IPS-18a (cell line): ENCODE results near the gene PRUNE2.
"Not testable (repeated sequence)": the region's sequence is repeated elsewhere in the genome, so short reads cannot be mapped to it uniquely, and the experiment has no call there.

Experiments used
- H3K27ac ChIP-seq: one replicate; pipeline ENCODE4 v1.5.1; 2013; ENCODE audit warnings: low read length
- H3K27me3 ChIP-seq: one replicate; pipeline ENCODE4 v1.6.1; 2013; ENCODE audit warnings: mild to moderate bottlenecking, low read length; ENCODE audit not compliant: control insufficient read depth, insufficient read depth
- H3K36me3 ChIP-seq: one replicate; pipeline ENCODE4 v1.6.1; 2013; ENCODE audit warnings: low read depth, low read length; ENCODE audit not compliant: control insufficient read depth
- H3K4me1 ChIP-seq: one replicate; pipeline ENCODE4 v1.6.1; 2013; ENCODE audit warnings: low read depth, low read length; ENCODE audit not compliant: control insufficient read depth
- H3K4me3 ChIP-seq: one replicate; pipeline ENCODE4 v1.5.1; 2013; ENCODE audit warnings: low read length
- H3K9ac ChIP-seq: one replicate; pipeline ENCODE4 v1.6.1; 2013; ENCODE audit warnings: mild to moderate bottlenecking, low read length, moderate library complexity
- H3K9me3 ChIP-seq: one replicate; pipeline ENCODE4 v1.6.1; 2013; ENCODE audit warnings: low read depth, low read length; ENCODE audit not compliant: control insufficient read depth

Gene PRUNE2

GRCh38 chr9:76600007-76600615, 305.8 kb downstream of the PRUNE2 start:
- no peaks in the 10 kb centered on the region for H3K9me3 ChIP-seq
- H3K9ac ChIP-seq: no peak overlapping the region
- H3K4me1 ChIP-seq: peaks cover 10% of the 10 kb centered on the region
- H3K27ac ChIP-seq: no peak overlapping the region
- no peak overlapping the region for H3K4me3 ChIP-seq
- H3K36me3 ChIP-seq: no peaks in the 10 kb centered on the region
- no peaks in the 10 kb centered on the region for H3K27me3 ChIP-seq

DNA sequence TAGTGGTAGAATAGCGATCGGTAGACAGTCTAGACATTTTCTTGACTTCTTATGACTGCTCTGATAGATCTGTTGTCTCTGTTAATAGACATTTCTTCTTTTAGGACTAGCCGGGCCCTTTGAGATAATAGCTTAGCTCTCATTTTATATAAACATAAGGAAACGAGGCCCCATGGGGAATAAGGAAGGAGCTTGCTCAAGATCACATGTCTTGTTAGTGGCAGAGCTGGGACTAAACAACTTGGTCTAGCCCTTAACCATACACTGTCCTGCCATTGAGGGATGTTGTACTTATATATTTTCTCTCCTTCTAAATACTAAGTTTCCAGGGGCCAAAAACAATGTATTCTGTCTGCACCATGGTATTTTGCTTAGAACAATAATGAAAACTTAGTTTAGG, 306.9 kb downstream of the PRUNE2 start:
- Histone ChIP-seq H3K36me3 (no peaks in the 10 kb centered on the region), H3K4me1 (peaks cover 19% of the 10 kb centered on the region), H3K9ac (no peak overlapping the region), H3K9me3 (no peaks in the 10 kb centered on the region), H3K4me3 (no peak overlapping the region), H3K27ac (no peak overlapping the region), H3K27me3 (no peaks in the 10 kb centered on the region)

GRCh38 chr9:76595645-76596044, 310.3 kb downstream of the PRUNE2 start:
- Histone ChIP-seq H3K27ac (no peak overlapping the region), H3K27me3 (no peaks in the 10 kb centered on the region), H3K36me3 (no peaks in the 10 kb centered on the region), H3K4me3 (peak overlapping the region; percentile 48), H3K9me3 (no peaks in the 10 kb centered on the region), H3K9ac (peak overlapping the region; percentile 4), H3K4me1 (peaks cover 38% of the 10 kb centered on the region)

- peak overlapping the region; percentile 30 for H3K27ac ChIP-seq
- H3K9ac ChIP-seq: no peak overlapping the region
- no peaks in the 10 kb centered on the region for H3K36me3 ChIP-seq
- H3K4me1 ChIP-seq: peaks cover 38% of the 10 kb centered on the region
- peak overlapping the region; percentile 45 for H3K4me3 ChIP-seq
- no peaks in the 10 kb centered on the region for H3K9me3 ChIP-seq
- no peaks in the 10 kb centered on the region for H3K27me3 ChIP-seq
Observed at GRCh38 chr9:76594764-76595424, 311.0 kb downstream of the PRUNE2 start.

DNA sequence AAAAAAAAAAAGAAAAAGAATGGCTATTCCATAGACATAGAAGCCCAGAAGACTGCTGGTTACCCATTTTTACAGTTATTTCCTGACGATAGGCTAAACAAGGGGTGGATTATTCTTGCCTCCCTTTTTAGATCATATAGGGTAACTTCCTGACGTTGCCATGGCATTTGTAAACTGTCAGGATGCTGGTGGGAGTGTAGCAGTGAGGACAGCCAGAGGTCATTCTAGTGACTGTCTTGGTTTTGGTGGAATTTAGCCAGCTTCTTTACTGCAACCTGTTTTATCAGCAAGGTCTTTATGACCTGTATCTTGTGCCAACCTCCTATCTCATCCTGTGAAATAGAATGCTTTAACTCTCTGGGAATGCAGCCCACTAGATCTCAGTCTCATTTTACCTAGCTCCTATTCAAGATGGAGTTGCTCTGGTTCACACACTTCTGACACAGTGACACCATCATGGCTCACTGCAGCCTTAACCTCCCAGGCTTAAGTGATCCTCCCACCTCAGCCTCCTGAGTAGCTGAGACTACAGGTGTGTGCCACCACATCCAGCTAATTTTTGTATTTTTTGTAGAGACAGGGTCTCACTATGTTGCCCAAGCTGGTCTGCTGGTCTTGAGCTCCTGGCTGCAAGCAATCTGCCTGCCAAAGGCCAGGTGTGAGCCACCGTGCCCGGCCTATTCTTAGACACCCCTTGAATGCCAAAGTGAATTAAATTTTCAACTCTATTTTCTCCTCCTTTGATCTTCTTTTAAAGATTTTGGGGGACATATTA, 311.8 kb downstream of the PRUNE2 start:
- not testable (repeated sequence) for H3K27ac ChIP-seq, H3K27me3 ChIP-seq
- peaks cover 38% of the 10 kb centered on the region for H3K4me1 ChIP-seq

GRCh38 chr9:76592974-76593347, 313.0 kb downstream of the PRUNE2 start:
- Histone ChIP-seq H3K9ac (peak overlapping the region; percentile 21), H3K36me3 (no peaks in the 10 kb centered on the region), H3K9me3 (no peaks in the 10 kb centered on the region), H3K4me1 (peaks cover 38% of the 10 kb centered on the region), H3K27ac (peak overlapping the region; percentile 71), H3K27me3 (no peaks in the 10 kb centered on the region), H3K4me3 (peak overlapping the region; percentile 36)

More for the DNA sequence above, 311.8 kb downstream of the PRUNE2 start:
- peak overlapping the region; percentile 45 for H3K4me3 ChIP-seq
- H3K36me3 ChIP-seq, H3K9me3 ChIP-seq, H3K9ac ChIP-seq: not testable (repeated sequence)

- Histone ChIP-seq H3K9me3 (no peaks in the 10 kb centered on the region), H3K27ac (peak overlapping the region; percentile 71), H3K4me1 (peaks cover 38% of the 10 kb centered on the region), H3K36me3 (no peaks in the 10 kb centered on the region), H3K9ac (peak overlapping the region; percentile 21), H3K4me3 (peak overlapping the region; percentile 36), H3K27me3 (no peaks in the 10 kb centered on the region)
Observed at GRCh38 chr9:76592091-76592973, 313.6 kb downstream of the PRUNE2 start.

DNA sequence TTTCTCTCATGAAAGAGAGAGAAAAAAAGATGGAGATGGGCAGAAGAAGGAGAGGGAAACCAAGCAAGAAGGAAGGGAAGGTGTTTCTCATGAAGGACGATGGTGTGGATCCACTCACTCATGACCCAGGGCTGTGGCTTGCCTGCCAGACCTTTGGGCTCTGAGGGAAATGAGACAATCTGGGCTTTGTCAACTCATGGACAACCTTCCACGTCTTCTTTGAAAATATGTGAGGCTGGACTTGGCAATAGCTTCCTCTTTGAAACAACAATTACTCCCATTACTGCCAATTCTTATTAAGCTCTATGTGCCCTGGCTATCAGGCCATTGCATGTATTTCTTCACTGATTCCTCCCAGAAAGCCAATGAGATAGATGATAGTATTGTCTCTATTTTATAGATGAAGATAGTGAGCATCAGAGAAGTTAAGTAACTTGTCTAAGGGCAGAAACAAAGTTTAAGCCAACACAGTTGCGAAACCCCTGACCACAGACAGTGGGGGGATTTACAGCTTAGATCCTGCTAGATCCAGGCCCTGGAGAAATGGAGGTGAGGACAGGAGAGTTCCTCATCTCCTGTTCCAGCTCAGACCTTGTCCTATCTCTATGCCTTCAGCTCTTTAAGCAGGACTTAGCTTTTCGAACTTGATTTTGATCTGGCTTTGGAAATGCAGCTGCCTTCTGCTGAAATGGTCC, 314.5 kb downstream of the PRUNE2 start:
- Histone ChIP-seq H3K4me1 (peaks cover 38% of the 10 kb centered on the region), H3K27ac (peak overlapping the region; percentile 71)

DNA sequence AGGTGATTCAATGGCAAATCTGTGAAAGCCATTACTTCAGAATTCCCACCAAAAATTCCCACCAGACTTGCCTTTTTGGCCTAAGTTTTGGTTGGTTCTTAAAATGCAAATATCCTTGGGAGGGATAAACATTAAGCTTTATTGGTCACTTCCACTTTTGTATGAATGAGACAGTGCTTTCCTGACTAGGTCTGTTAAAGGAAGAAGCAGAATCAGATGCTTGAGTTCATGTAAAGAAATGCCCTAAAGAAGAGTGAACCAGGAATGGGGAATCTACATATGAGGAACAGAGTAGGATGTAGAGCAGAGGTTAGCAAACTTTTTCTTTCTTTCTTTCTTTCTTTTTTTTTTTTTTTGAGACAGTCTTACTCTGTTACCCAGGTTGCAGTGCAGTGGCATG, 317.6 kb downstream of the PRUNE2 start:
- H3K27me3 ChIP-seq: no peaks in the 10 kb centered on the region
- H3K9me3 ChIP-seq: no peaks in the 10 kb centered on the region
- peaks cover 19% of the 10 kb centered on the region for H3K4me1 ChIP-seq
- no peaks in the 10 kb centered on the region for H3K36me3 ChIP-seq
- no peak overlapping the region for H3K9ac ChIP-seq
- no peak overlapping the region for H3K4me3 ChIP-seq
- no peak overlapping the region for H3K27ac ChIP-seq

More for the DNA sequence above, 314.5 kb downstream of the PRUNE2 start:
- H3K4me3 ChIP-seq: no peak overlapping the region
- H3K36me3 ChIP-seq: no peaks in the 10 kb centered on the region
- H3K27me3 ChIP-seq: no peaks in the 10 kb centered on the region
- H3K9ac ChIP-seq: peak overlapping the region; percentile 12
- no peaks in the 10 kb centered on the region for H3K9me3 ChIP-seq

GRCh38 chr9:76586390-76587314, 319.3 kb downstream of the PRUNE2 start:
- H3K9ac ChIP-seq: no peak overlapping the region
- H3K27ac ChIP-seq: no peak overlapping the region
- H3K9me3 ChIP-seq: no peaks in the 10 kb centered on the region
- peaks cover 4% of the 10 kb centered on the region for H3K4me1 ChIP-seq
- H3K27me3 ChIP-seq: no peaks in the 10 kb centered on the region
- no peak overlapping the region for H3K4me3 ChIP-seq
- no peaks in the 10 kb centered on the region for H3K36me3 ChIP-seq
